HL-60 (cell line): ENCODE data around the gene DAZAP1.

Experiments used
- CTCF ChIP-seq: IDR thresholded peaks from one replicate; pipeline ENCODE4 v1.5.1; 2011; ENCODE audit warnings: low read length, control low read depth, inconsistent platforms; ENCODE audit not compliant: insufficient read depth
- REST ChIP-seq: IDR thresholded peaks from 2 replicates; pipeline ENCODE4 v1.6.1; 2012; ENCODE audit warnings: low read depth; ENCODE audit not compliant: insufficient replicate concordance

GRCh38 chr19:1434577-1435060 is 27.2 kb downstream of the DAZAP1 start:
- TF ChIP-seq CTCF = no peak
- no peak for TF ChIP-seq REST
